Measurements from ENCODE around the gene AEN.
A peak's percentile ranks its signal among the peaks of the same experiment; 100 is the strongest.

The AEN gene

GRCh38 chr15:88654430-88655102 is 33.4 kb downstream of the AEN start:
- DNase-seq (ENCODE audit: low read depth), result no peak
- TF ChIP-seq CTCF (IDR thresholded peaks at IDR 0.05; ENCODE audit: insufficient read depth, low read depth, low read length, missing control alignments), result no peak
- no peak overlapping the region for H3K4me3 ChIP-seq (ENCODE audit: low read length)

GRCh38 chr15:88655103-88655553 is 34.0 kb downstream of the AEN start:
- no peak for DNase-seq (ENCODE audit: low read depth)
- no peak for TF ChIP-seq CTCF (IDR thresholded peaks at IDR 0.05; ENCODE audit: insufficient read depth, low read depth, low read length, missing control alignments)
- H3K4me3 ChIP-seq (ENCODE audit: low read length), result no peak overlapping the region

GRCh38 chr15:88655800-88656488 is 34.8 kb downstream of the AEN start:
- no peak for DNase-seq (ENCODE audit: low read depth)
- TF ChIP-seq CTCF (IDR thresholded peaks at IDR 0.05; ENCODE audit: insufficient read depth, low read depth, low read length, missing control alignments), result no peak
- H3K4me3 ChIP-seq (ENCODE audit: low read length), result no peak overlapping the region

- no peak for TF ChIP-seq CTCF (IDR thresholded peaks at IDR 0.05; ENCODE audit: insufficient read depth, low read depth, low read length, missing control alignments)
- DNase-seq (ENCODE audit: low read depth), result no peak
- no peak overlapping the region for H3K4me3 ChIP-seq (ENCODE audit: low read length)
These were observed 35.7 kb downstream of the AEN start for GRCh38 chr15:88656760-88657221.

- peak; percentile 85 for TF ChIP-seq CTCF (IDR thresholded peaks at IDR 0.05; ENCODE audit: insufficient read depth, low read depth, low read length, missing control alignments)
- peak; percentile 64 for DNase-seq (ENCODE audit: low read depth)
- H3K4me3 ChIP-seq (ENCODE audit: low read length), result no peak overlapping the region
These were observed 36.4 kb downstream of the AEN start for GRCh38 chr15:88657326-88658069.

- no peak for DNase-seq (ENCODE audit: low read depth)
- no peak overlapping the region for H3K4me3 ChIP-seq (ENCODE audit: low read length)
- no peak for TF ChIP-seq CTCF (IDR thresholded peaks at IDR 0.05; ENCODE audit: insufficient read depth, low read depth, low read length, missing control alignments)
These were observed 37.2 kb downstream of the AEN start for GRCh38 chr15:88658070-88658965.

All from epithelial cell of esophagus (primary cell).